ENCODE measurements around the gene SLC22A16.

DNA sequence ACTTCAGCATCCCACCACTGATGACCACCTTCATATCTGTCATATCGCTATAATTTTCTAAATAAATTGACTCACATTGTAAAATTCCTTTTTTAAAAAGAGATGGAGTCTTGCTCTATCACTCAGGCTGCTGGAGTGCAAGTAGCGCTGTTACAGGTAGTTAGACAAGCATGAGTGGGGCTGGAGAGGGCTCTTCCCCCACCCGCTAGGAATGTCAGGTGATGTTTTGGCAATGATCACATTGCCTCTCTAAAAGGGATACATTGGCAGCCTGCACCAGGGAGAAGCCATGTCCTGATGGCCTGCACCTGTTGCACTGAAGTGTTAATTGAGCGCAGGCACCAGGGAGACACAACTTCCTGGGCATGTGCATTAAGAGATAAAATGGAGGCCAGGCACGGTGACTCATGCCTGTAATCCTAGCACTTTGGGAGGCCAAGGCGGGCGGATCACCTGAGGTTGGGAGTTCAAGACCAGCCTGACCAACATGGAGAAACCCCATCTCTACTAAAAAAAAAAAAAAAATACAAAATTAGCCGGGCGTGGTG lies 16.9 kb upstream of the SLC22A16 start:
- TF ChIP-seq RAD21 (IDR thresholded peaks at IDR 0.05) = no peak
- TF ChIP-seq TAF1 (conservative IDR thresholded peaks at IDR 0.05) = no peak
- TF ChIP-seq EGR1 (IDR thresholded peaks at IDR 0.05; ENCODE audit: low read depth in 2 of 2) = no peak
- no peak for TF ChIP-seq GABPA (IDR thresholded peaks at IDR 0.05 in 1 of 2, conservative IDR thresholded peaks at IDR 0.05 in 1 of 2)
